GM12878 (cell line): ENCODE measurements around the gene TTC5. TPM values are rescaled to one million over a fixed set of nuclear protein-coding genes. Genes with fewer than 3 reads are reported as not detected.

Experiments used
- ATAC-seq: fragments of 200-7000 bp; cut with Tn5 transposase; 3 replicates; pipeline ENCODE4 v1.9.1; 2020; ENCODE audit warnings: mild to moderate bottlenecking, moderate library complexity
- BruUV-seq: library from RNA; stranded (reverse); fragments of 400-500 nt; replicated peaks from 2 replicates; lab custom pipeline; 2021; lab: Mats Ljungman, UMichigan
- CTCF ChIA-PET: fragments of 300-600 bp; sonication (Branson Sonifier 250); formaldehyde crosslinking; extraction: SDS; loops from one replicate; lab custom pipeline; 2021; ENCODE audit warnings: inconsistent platforms; lab: Yijun Ruan, JAX
- POLR2A ChIA-PET: fragments of 350-600 bp; formaldehyde crosslinking; extraction: SDS; loops from one replicate; lab custom pipeline; 2021; ENCODE audit warnings: inconsistent platforms; lab: Charles Lee
- RAD21 ChIA-PET: fragments of 300-600 bp; sonication (Branson Sonifier 250); formaldehyde crosslinking; loops from one replicate; lab custom pipeline; 2023; ENCODE audit warnings: antibody characterized with exemption; ENCODE audit not compliant: unreplicated experiment; lab: Charles Lee
- SMC1A ChIA-PET: fragments of 300-600 bp; sonication (Branson Sonifier 250); formaldehyde crosslinking; loops from one replicate; lab custom pipeline; 2023; ENCODE audit not compliant: unreplicated experiment, uncharacterized antibody; lab: Charles Lee
- DNase-seq: peaks from one replicate; pipeline ENCODE4 v3.0.0-alpha.2; 2011; ENCODE audit warnings: low read depth, low spot score
- FAIRE-seq: peaks from 3 replicates; lab custom pipeline; 2011; peaks lifted over from hg19 to GRCh38; lab: Jason Lieb, UNC
- H2AFZ ChIP-seq: 2 replicates; pipeline ENCODE4 v1.6.0; 2011; ENCODE audit warnings: low read depth, low read length, control low read depth; ENCODE audit not compliant: control insufficient read depth
- H3K27ac ChIP-seq: 2 replicates; pipeline ENCODE4 v1.5.1; 2011; ENCODE audit warnings: control low read depth; ENCODE audit not compliant: control insufficient read depth, insufficient read depth
- H3K27me3 ChIP-seq, 2 experiments: replicated peaks in 1 of 2; 2 replicates each; pipeline versions ENCODE4 v1.6.0 to v1.6.1; 2011; ENCODE audit warnings: low read length in 1 of 2; ENCODE audit not compliant: control insufficient read depth in 2 of 2, insufficient read depth in 2 of 2
- H3K36me3 ChIP-seq, 2 experiments: 2 replicates each; pipeline ENCODE4 v1.5.1; 2011; ENCODE audit warnings: low read length in 1 of 2; ENCODE audit not compliant: control insufficient read depth in 2 of 2, insufficient read depth in 2 of 2
- H3K4me1 ChIP-seq: 2 replicates; pipeline ENCODE4 v1.6.1; 2011; ENCODE audit warnings: mild to moderate bottlenecking, low read length, moderate library complexity, mixed read lengths; ENCODE audit not compliant: control insufficient read depth, insufficient read depth
- H3K4me2 ChIP-seq: 2 replicates; pipeline ENCODE4 v1.6.0; 2011; ENCODE audit warnings: control low read depth; ENCODE audit not compliant: control insufficient read depth, insufficient read depth
- H3K4me3 ChIP-seq: fragments of 200-600 bp; sonication (generic); 2 replicates; pipeline ENCODE4 v1.5.1; 2016
- H3K79me2 ChIP-seq: 2 replicates; pipeline ENCODE4 v1.6.0; 2011; ENCODE audit warnings: low read length; ENCODE audit not compliant: control insufficient read depth, insufficient read depth
- H3K9ac ChIP-seq: 2 replicates; pipeline ENCODE4 v1.8.0; 2011; ENCODE audit warnings: low read length, control low read depth, mixed read lengths; ENCODE audit not compliant: control insufficient read depth, insufficient read depth
- H3K9me3 ChIP-seq: replicated peaks from 3 replicates; pipeline ENCODE4 v1.5.1; 2011; ENCODE audit warnings: mild to moderate bottlenecking, low read length; ENCODE audit not compliant: control insufficient read depth, insufficient read depth
- H4K20me1 ChIP-seq: 2 replicates; pipeline ENCODE4 v1.6.0; 2011; ENCODE audit not compliant: control insufficient read depth, insufficient read depth
- CBFB ChIP-seq: IDR thresholded peaks from 2 replicates; pipeline ENCODE4 v1.6.1; 2016; ENCODE audit warnings: antibody characterized with exemption, low read depth
- CREM ChIP-seq: IDR thresholded peaks from 2 replicates; pipeline ENCODE4 v1.6.1; 2014; ENCODE audit warnings: antibody characterized with exemption, low read depth
- EGR1 ChIP-seq, 2 experiments: IDR thresholded peaks; 1 replicate in 1 of 2; 2 replicates in 1 of 2; pipeline ENCODE4 v1.6.1; 2011 to 2012; ENCODE audit warnings: low read depth in 2 of 2, low read length in 2 of 2, borderline replicate concordance in 1 of 2, mild to moderate bottlenecking in 1 of 2, moderate library complexity in 1 of 2
- FOS ChIP-seq: IDR thresholded peaks from 3 replicates; pipeline ENCODE4 v1.6.1; 2011; ENCODE audit warnings: borderline replicate concordance; ENCODE audit not compliant: insufficient read length; ENCODE audit errors: extremely low read depth
- HCFC1 ChIP-seq: fragments of 150-350 bp; IDR thresholded peaks from 2 replicates; pipeline ENCODE4 v1.6.1; 2014; ENCODE audit warnings: low read length
- HDAC2 ChIP-seq: fragments of 200-600 bp; sonication (generic); IDR thresholded peaks from 2 replicates; pipeline ENCODE4 v1.6.1; 2017
- KAT2A ChIP-seq: conservative IDR thresholded peaks from 2 replicates; pipeline ENCODE4 v1.6.1; 2011; ENCODE audit warnings: low read depth, low read length; ENCODE audit not compliant: control insufficient read depth
- KLF5 ChIP-seq: fragments of 450-650 bp; IDR thresholded peaks from 2 replicates; pipeline ENCODE4 v1.6.1; 2014; ENCODE audit warnings: mild to moderate bottlenecking; ENCODE audit not compliant: partially characterized antibody
- MLLT1 ChIP-seq: fragments of 450-650 bp; IDR thresholded peaks from 2 replicates; pipeline ENCODE4 v1.6.1; 2016; ENCODE audit warnings: mild to moderate bottlenecking
- MTA2 ChIP-seq: fragments of 450-650 bp; IDR thresholded peaks from 2 replicates; pipeline ENCODE4 v1.6.1; 2016; ENCODE audit warnings: low read depth, mild to moderate bottlenecking, moderate library complexity
- NR2F1 ChIP-seq: fragments of 450-650 bp; conservative IDR thresholded peaks from 2 replicates; pipeline ENCODE4 v1.6.1; 2017; ENCODE audit warnings: mild to moderate bottlenecking
- PBX3 ChIP-seq: IDR thresholded peaks from 2 replicates; pipeline ENCODE4 v1.6.1; 2011; ENCODE audit warnings: mild to moderate bottlenecking, low read depth, low read length, moderate library complexity; ENCODE audit not compliant: insufficient replicate concordance
- YY1 ChIP-seq: IDR thresholded peaks from 2 replicates; pipeline ENCODE4 v1.6.1; 2011; ENCODE audit warnings: low read depth, mild to moderate bottlenecking, low read length
- ZBTB4 ChIP-seq: fragments of 450-650 bp; formaldehyde crosslinking; IDR thresholded peaks from 2 replicates; pipeline ENCODE4 v1.4.0; 2022; ENCODE audit warnings: mild to moderate bottlenecking, moderate library complexity
- ZZZ3 ChIP-seq: IDR thresholded peaks from 2 replicates; pipeline ENCODE4 v1.6.1; 2011; ENCODE audit warnings: low read depth; ENCODE audit not compliant: control insufficient read depth, insufficient read length
- WGBS: methylation state at CpG from one replicate; pipeline ENCODE4 v1.1.6; 2016; ENCODE audit warnings: low lambda C conversion rate; ENCODE audit not compliant: insufficient replicate concordance, insufficient coverage; ENCODE audit errors: missing lambda C conversion rate; 5-methylcytosine and 5-hydroxymethylcytosine counted together
- in situ Hi-C: fragments of 300-500 bp; cut with MboI; formaldehyde crosslinking; loops from 9 replicates; pipeline ENCODE4 v1.14.3; 2018; ENCODE audit warnings: mixed read lengths
- intact Hi-C: fragments of 100-400 bp; cut with micrococcal nuclease; formaldehyde crosslinking; loops from one replicate; pipeline ENCODE4 v1.14.2; 2022; ENCODE audit not compliant: unreplicated experiment
- polyA plus RNA-seq, 11 experiments: library from polyadenylated mRNA; depleted of rRNA in 4 of 11; unstranded in 6 of 11; stranded (reverse) in 5 of 11; fragments of >200 nt; fragmentation: Nextera tagmentation in 4 of 11; fragmentation: Illumina TruSeq in 1 of 11; extraction: Ambion mirVana in 4 of 11; extraction: Trizol in 1 of 11; gene quantifications; 1 replicate in 1 of 11; 2 replicates in 10 of 11; pipeline versions ENCODE4 v1.2.1 to v1.2.3, GENCODE V29; 2011 to 2016; ENCODE audit warnings: inconsistent platforms in 2 of 11, missing spikeins in 2 of 11, low read depth in 1 of 11
- total RNA-seq, 4 experiments: library from RNA; depleted of rRNA in 3 of 4; stranded (reverse); fragments of >200 nt in 3 of 4; fragmentation: Illumina TruSeq in 1 of 4; extraction: Trizol in 1 of 4; gene quantifications; 2 replicates each; pipeline versions ENCODE4 v1.2.1 to v1.2.3, GENCODE V29; 2013 to 2021

Gene TTC5
- total and polyA plus RNA-seq, 10 of the 15 experiments (the other 5 are each of a cell fraction or from before 2014, with no cell fraction given) = 6.9 to 21.6 (median 13.5) TPM

GRCh38 chr14:20343862-20344220 lies 38.1 kb upstream of the TTC5 start (continued):
- TF ChIP-seq MTA2 = no peak

- in situ Hi-C loops = no loop called here
- RAD21 ChIA-PET = interaction anchor here (0.5 to 4.1 kb wide), 25 partner anchors 9 to 342 kb away, joined by 3 to 55 read pairs (median 3); partner anchors contain the start of genes APEX1, CCNB1IP1, OSGEP and PIP4P1
- TF ChIP-seq EGR1 (IDR thresholded peaks at IDR 0.05; ENCODE audit: borderline replicate concordance in 1 of 2, low read depth in 2 of 2, low read length in 2 of 2) (peak in 1 of 2 experiments; percentile 72; a peak in 2 of 3 replicates), ZZZ3 (no peak), HDAC2 (no peak), KLF5 (peak; percentile 80), CREM (peak; percentile 98), NR2F1 (peak; percentile 86), HCFC1 (peak; percentile 55), CBFB (peak; percentile 93), MLLT1 (no peak), FOS (no peak), YY1 (peak; percentile 94), ZBTB4 (CRISPR knock-in tag) (peak; percentile 61; the same call in 1 of the 2 replicates), KAT2A (no peak), PBX3 (peak; percentile 83)
These were observed 37.5 kb upstream of the TTC5 start, which contains the start of gene PARP2 for GRCh38 chr14:20343092-20343861. PARP2 (plus strand) TSS chr14:20343635; CDS start chr14:20343642, 7 bp downstream.

More at GRCh38 chr14:20343092-20343861, 37.5 kb upstream of the TTC5 start, which contains the start of gene PARP2:
- H3K9me3 ChIP-seq = no peaks in the 10 kb centered on the region
- ChIA-PET CTCF (interaction anchor here (0.6 to 5.1 kb wide), 16 partner anchors 9 to 340 kb away, joined by 3 to 62 read pairs (median 4); partner anchors contain the start of genes CCNB1IP1, PIP4P1 and TEP1), POLR2A (interaction anchor here (0.6 to 4.7 kb wide), 15 partner anchors 9 to 339 kb away, joined by 3 to 96 read pairs (median 4); partner anchors contain the start of genes APEX1, CCNB1IP1, OSGEP and PIP4P1), SMC1A (interaction anchor here (1.0 to 6.3 kb wide), 13 partner anchors 11 to 338 kb away, joined by 3 to 65 read pairs (median 8); partner anchors contain the start of genes APEX1, CCNB1IP1 and PIP4P1)
- peak within 1 kb of the TSS; percentile 88 for H2AFZ ChIP-seq
- peaks cover 0 to 10% of the 10 kb centered on the region in 2 experiments; a peak in 1 of 4 replicates for H3K36me3 ChIP-seq
- H3K4me3 ChIP-seq = peak within 1 kb of the TSS; percentile 81
- H3K4me2 ChIP-seq = peak within 1 kb of the TSS; percentile 95
- intact Hi-C loops = loop anchor here (1.0 to 5.0 kb wide), 7 partner anchors 69 to 759 kb away; partner anchors contain the start of genes APEX1, PIP4P1, TEP1 and TMEM253
- 2% methylated on average over 50 of the region's 50 CpGs for WGBS
- no peaks in the 10 kb centered on the region for H3K27me3 ChIP-seq
- BruUV-seq = TSS peak; percentile 99
- ATAC-seq (peak; percentile 96), DNase-seq (peak; percentile 99), FAIRE-seq (peak; percentile 93)
- peak within 1 kb of the TSS; percentile 94 for H3K9ac ChIP-seq
- no peaks in the 10 kb centered on the region for H3K4me1 ChIP-seq
- H3K27ac ChIP-seq = peak within 1 kb of the TSS; percentile 89
- no peaks in the 10 kb centered on the region for H4K20me1 ChIP-seq
- H3K79me2 ChIP-seq = peaks cover 10% of the 10 kb centered on the region
